A673 (cell line): ENCODE results near the gene CCBE1. TPM values are rescaled to one million over a fixed set of nuclear protein-coding genes. Genes with fewer than 3 reads are reported as not detected.

Experiments
- BruUV-seq: library from RNA; stranded (reverse); fragments of 400-500 nt; replicated peaks from 2 replicates; lab custom pipeline; 2021; lab: Mats Ljungman, UMichigan
- CTCF ChIA-PET: fragments of 300-600 bp; sonication (Branson Sonifier 250); formaldehyde crosslinking; loops from one replicate; lab custom pipeline; 2022; ENCODE audit warnings: antibody characterized with exemption; lab: Charles Lee
- POLR2A ChIA-PET: fragments of 300-600 bp; sonication (Branson Sonifier 250); formaldehyde crosslinking; loops from one replicate; lab custom pipeline; 2022; ENCODE audit warnings: antibody characterized with exemption; ENCODE audit not compliant: low non-redundant PET; lab: Charles Lee
- DNase-seq: peaks from one replicate; pipeline ENCODE4 v3.0.0-alpha.2; 2015; ENCODE audit warnings: low spot score
- H3K27ac ChIP-seq: fragments of 200-600 bp; sonication (generic); 2 replicates; pipeline ENCODE4 v1.5.1; 2016; ENCODE audit warnings: mixed run types, low read depth, mild to moderate bottlenecking, mixed read lengths, antibody characterized with exemption, low read length; ENCODE audit not compliant: poor library complexity, severe bottlenecking
- H3K27me3 ChIP-seq: fragments of 200-600 bp; sonication (generic); replicated peaks from 2 replicates; pipeline ENCODE4 v1.6.1; 2017; ENCODE audit warnings: mixed run types, low read depth, mild to moderate bottlenecking, mixed read lengths, antibody characterized with exemption, low read length; ENCODE audit not compliant: insufficient read depth, poor library complexity
- H3K36me3 ChIP-seq: fragments of 200-600 bp; sonication (generic); 2 replicates; pipeline ENCODE4 v1.6.1; 2016; ENCODE audit warnings: mixed run types, mild to moderate bottlenecking, mixed read lengths, antibody characterized with exemption, low read length; ENCODE audit not compliant: insufficient read depth, poor library complexity, severe bottlenecking
- H3K4me1 ChIP-seq: fragments of 200-600 bp; sonication (generic); 2 replicates; pipeline ENCODE4 v1.6.1; 2017; ENCODE audit warnings: mixed run types, mild to moderate bottlenecking, mixed read lengths, antibody characterized with exemption, low read length; ENCODE audit not compliant: insufficient read depth, poor library complexity, severe bottlenecking
- H3K4me3 ChIP-seq: fragments of 200-600 bp; sonication (generic); 2 replicates; pipeline ENCODE4 v1.5.1; 2016; ENCODE audit warnings: low read depth, mixed run types, mild to moderate bottlenecking, mixed read lengths, low read length; ENCODE audit not compliant: poor library complexity, severe bottlenecking
- H3K9me3 ChIP-seq: fragments of 200-600 bp; sonication (generic); 2 replicates; pipeline ENCODE4 v1.6.1; 2016; ENCODE audit warnings: mixed run types, low read depth, mild to moderate bottlenecking, mixed read lengths, antibody characterized with exemption, low read length; ENCODE audit not compliant: poor library complexity, severe bottlenecking
- CTCF ChIP-seq: fragments of 300-800, 200-600 bp; sonication (generic); conservative IDR thresholded peaks from 2 replicates; pipeline ENCODE4 v1.5.1; 2017; ENCODE audit warnings: low read depth, mild to moderate bottlenecking, antibody characterized with exemption, low read length, moderate library complexity, mixed read lengths
- EZH2 ChIP-seq: fragments of 200-600 bp; sonication (generic); IDR thresholded peaks from 2 replicates; pipeline ENCODE4 v1.6.1; 2017; ENCODE audit warnings: borderline replicate concordance, low read depth, mild to moderate bottlenecking, mixed read lengths, antibody characterized with exemption, low read length; ENCODE audit not compliant: poor library complexity, severe bottlenecking
- intact Hi-C: fragments of 100-400 bp; cut with micrococcal nuclease; formaldehyde crosslinking; loops from one replicate; pipeline ENCODE4 v1.10.0; 2022; ENCODE audit not compliant: unreplicated experiment
- total RNA-seq: library from RNA; stranded (reverse); gene quantifications from 2 replicates; pipeline ENCODE4 v1.2.3, GENCODE V29; 2021

Gene CCBE1
- total RNA-seq, 1 experiment from 2014 or later = not detected

- DNase-seq = no peak
- peaks cover 6% of the 10 kb centered on the region for H3K4me1 ChIP-seq
- CTCF ChIA-PET = interaction anchor here (0.6 kb wide), 1 partner anchor 25 kb away, joined by 5 read pairs; no protein-coding TSS in a partner anchor
- no peaks in the 10 kb centered on the region for H3K9me3 ChIP-seq
- H3K27me3 ChIP-seq = peaks cover 35% of the 10 kb centered on the region
- POLR2A ChIA-PET = no interaction called here
- BruUV-seq = no TSS peak
- no peak overlapping the region for H3K27ac ChIP-seq
- H3K36me3 ChIP-seq = no peaks in the 10 kb centered on the region
- no peak overlapping the region for H3K4me3 ChIP-seq
- intact Hi-C loops = loop anchor here (2.0 kb wide), 1 partner anchor 123 kb away; no protein-coding TSS in a partner anchor
- TF ChIP-seq CTCF (no peak), EZH2 (no peak)
Measured at GRCh38 chr18:59699750-59700534, 2.7 kb upstream of the CCBE1 start.

- H3K27ac ChIP-seq = no peak overlapping the region
- DNase-seq = no peak
- peaks cover 6% of the 10 kb centered on the region for H3K4me1 ChIP-seq
- no peaks in the 10 kb centered on the region for H3K9me3 ChIP-seq
- CTCF ChIA-PET = interaction anchor here (0.6 kb wide), 1 partner anchor 26 kb away, joined by 5 read pairs; no protein-coding TSS in a partner anchor
- H3K4me3 ChIP-seq = no peak overlapping the region
- intact Hi-C loops = loop anchor here (2.0 kb wide), 1 partner anchor 124 kb away; no protein-coding TSS in a partner anchor
- no TSS peak for BruUV-seq
- TF ChIP-seq CTCF (no peak), EZH2 (no peak)
- H3K36me3 ChIP-seq = no peaks in the 10 kb centered on the region
- POLR2A ChIA-PET = no interaction called here
- peaks cover 44% of the 10 kb centered on the region for H3K27me3 ChIP-seq
Measured at GRCh38 chr18:59699061-59699460, 1.8 kb upstream of the CCBE1 start.

GRCh38 chr18:59696311-59697235 is 650 bp downstream of the CCBE1 start:
- TF ChIP-seq CTCF = no peak
- TF ChIP-seq EZH2 = peak; percentile 67
- peaks cover 64% of the 10 kb centered on the region for H3K27me3 ChIP-seq
- H3K27ac ChIP-seq = no peak overlapping the region
- H3K4me3 ChIP-seq = peak overlapping the region; percentile 29
- no TSS peak for BruUV-seq
- H3K4me1 ChIP-seq = peaks cover 6% of the 10 kb centered on the region
- intact Hi-C loops = no loop called here
- H3K9me3 ChIP-seq = no peaks in the 10 kb centered on the region
- POLR2A ChIA-PET = no interaction called here
- CTCF ChIA-PET = interaction anchor here (0.6 to 1.7 kb wide), 8 partner anchors 9 to 237 kb away, joined by 3 to 9 read pairs (median 4); no protein-coding TSS in a partner anchor
- DNase-seq = peak; percentile 15
- H3K36me3 ChIP-seq = no peaks in the 10 kb centered on the region
